T-helper 1 cell treated with Interleukin-12 subunit alpha and Interleukin-12 subunit beta and Interleukin-4 antibody, amounts not matched to agents 30 ng/mL and 1 ng/mL, for 36 hours (primary cell): ENCODE measurements around the gene PITPNM3. TPM values are rescaled to one million over a fixed set of nuclear protein-coding genes. Genes with fewer than 3 reads are reported as not detected.
"Not testable (repeated sequence)": the region's sequence is repeated elsewhere in the genome, so short reads cannot be mapped to it uniquely, and the experiment has no call there.

ENCODE experiments used
- intact Hi-C: fragments of 100-400 bp; cut with micrococcal nuclease; formaldehyde crosslinking; loops from one replicate; pipeline ENCODE4 v1.15.1; 2024
- total RNA-seq: library from RNA; stranded (reverse); gene quantifications from 2 replicates; pipeline ENCODE4 v1.2.3, GENCODE V29; 2022

PITPNM3 gene
- total RNA-seq, 1 donor from 2014 or later = 0.83 TPM

GRCh38 chr17:6502142-6502541, 54.2 kb downstream of the PITPNM3 start:
- intact Hi-C loops = no loop called here

- intact Hi-C loops = no loop called here
Measured at GRCh38 chr17:6501359-6501758, 55.0 kb downstream of the PITPNM3 start.

- intact Hi-C loops = no loop called here
Measured at GRCh38 chr17:6498901-6499540, 57.3 kb downstream of the PITPNM3 start.

GRCh38 chr17:6498356-6498755, 58.0 kb downstream of the PITPNM3 start:
- intact Hi-C loops = no loop called here

- intact Hi-C loops = no loop called here
Measured at GRCh38 chr17:6497496-6498221, 58.7 kb downstream of the PITPNM3 start.

- intact Hi-C loops = no loop called here
Measured at GRCh38 chr17:6496640-6497441, 59.5 kb downstream of the PITPNM3 start.

- intact Hi-C loops = no loop called here
Measured at GRCh38 chr17:6496116-6496481, 60.3 kb downstream of the PITPNM3 start.

- intact Hi-C loops = no loop called here
Measured at GRCh38 chr17:6495450-6496115, 60.8 kb downstream of the PITPNM3 start.

GRCh38 chr17:6494239-6494941, 62.0 kb downstream of the PITPNM3 start:
- intact Hi-C loops = no loop called here

GRCh38 chr17:6492892-6493674, 63.3 kb downstream of the PITPNM3 start:
- intact Hi-C loops = no loop called here

DNA sequence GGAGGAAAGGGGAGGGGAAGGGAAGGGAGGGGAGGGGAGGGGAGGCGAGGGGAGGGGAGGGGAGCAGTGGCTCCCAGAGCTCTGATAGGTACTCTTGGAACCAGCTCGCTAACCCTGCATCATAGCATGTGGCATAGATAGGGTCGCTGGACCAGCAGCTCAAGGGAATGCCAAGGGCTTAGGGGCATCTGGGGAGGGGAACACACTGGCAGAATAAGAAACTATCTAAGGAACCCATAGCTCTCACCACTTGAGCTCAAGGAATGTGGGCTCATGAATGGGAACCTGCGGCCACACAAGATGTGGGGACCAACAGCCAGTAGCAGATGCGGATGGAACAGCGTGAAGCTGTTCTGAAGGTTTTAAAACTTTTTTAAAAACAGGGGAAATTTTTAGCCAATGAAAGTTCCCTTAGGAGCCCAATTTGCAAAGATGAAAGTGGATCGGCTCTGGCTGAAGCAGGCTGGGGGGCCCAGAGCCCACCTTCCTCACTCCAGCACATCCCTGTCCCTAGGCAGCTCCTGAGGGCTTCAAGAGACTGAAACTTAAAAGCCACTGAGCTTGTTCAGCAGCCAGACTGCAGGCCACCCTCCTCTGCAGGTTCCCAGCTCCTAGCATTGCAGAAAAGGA, 65.2 kb downstream of the PITPNM3 start:
- intact Hi-C loops = no loop called here

DNA sequence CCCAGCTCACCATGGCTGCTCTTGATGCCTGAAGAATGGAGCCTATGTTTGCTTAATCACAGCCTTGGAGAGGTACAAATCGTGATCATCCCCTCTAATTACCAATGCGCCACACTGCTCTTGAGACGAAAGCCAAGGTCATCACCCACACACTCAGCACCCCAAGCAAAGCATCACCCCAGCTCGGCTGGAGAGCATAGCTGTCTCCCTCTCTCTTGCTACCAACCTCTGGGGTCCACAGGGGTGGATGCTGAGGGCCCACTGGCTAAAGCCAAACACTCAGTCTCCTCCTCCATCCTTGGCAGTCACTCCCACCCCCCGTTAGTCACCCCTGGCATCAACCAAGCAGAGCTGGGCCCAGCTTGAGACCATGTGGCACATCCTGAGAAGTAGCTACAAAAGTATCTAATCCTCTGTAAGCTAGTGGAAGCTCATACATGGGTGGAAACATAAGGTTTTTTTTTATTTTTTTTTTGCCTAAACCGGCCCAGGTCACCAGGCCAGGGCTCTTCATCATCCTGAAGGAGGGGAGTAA, 67.3 kb downstream of the PITPNM3 start:
- intact Hi-C loops = no loop called here

- intact Hi-C loops = no loop called here
Measured at GRCh38 chr17:6488008-6488539, 68.3 kb downstream of the PITPNM3 start.

- intact Hi-C loops = no loop called here
Measured at GRCh38 chr17:6487251-6488007, 68.9 kb downstream of the PITPNM3 start.

- intact Hi-C loops = no loop called here
Measured at GRCh38 chr17:6485646-6486412, 70.5 kb downstream of the PITPNM3 start.

DNA sequence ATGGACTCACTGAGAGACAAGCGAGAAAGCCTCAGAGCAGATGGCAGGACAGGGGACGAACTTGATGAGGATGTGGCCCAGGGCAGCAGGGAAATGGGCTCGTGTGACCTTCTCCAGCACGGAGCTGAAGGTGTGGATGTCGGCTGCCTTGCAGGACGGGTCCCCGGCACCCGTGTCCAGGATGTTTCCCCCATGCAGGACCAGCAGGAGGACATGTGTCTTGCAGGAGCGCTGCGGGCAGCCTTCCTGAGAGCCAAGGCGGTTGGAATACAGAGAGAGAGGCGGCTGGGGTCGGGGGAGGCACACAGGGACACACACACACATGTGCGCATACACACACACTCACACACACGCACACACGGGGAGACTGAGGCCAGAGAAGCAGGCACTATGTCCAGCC, 72.8 kb downstream of the PITPNM3 start:
- intact Hi-C loops = no loop called here

DNA sequence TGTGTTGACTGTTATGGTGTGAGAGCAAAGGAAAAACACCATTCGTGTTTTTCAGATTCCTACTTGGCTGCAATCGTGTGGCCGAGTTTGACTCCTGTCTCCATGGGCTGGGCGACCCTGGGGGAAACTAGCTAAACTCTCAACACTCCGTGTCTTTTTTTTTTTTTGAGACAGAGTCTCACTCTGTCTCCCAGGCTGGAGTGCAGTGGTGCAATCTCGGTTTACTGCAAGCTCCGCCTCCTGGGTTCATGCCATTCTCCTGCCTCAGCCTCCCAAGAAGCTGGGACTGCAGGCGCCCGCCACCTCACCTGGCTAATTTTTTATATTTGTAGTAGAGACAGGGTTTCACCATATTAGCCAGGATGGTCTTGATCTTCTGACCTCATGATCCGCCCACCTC, 73.6 kb downstream of the PITPNM3 start:
- intact Hi-C loops = not testable (repeated sequence)

DNA sequence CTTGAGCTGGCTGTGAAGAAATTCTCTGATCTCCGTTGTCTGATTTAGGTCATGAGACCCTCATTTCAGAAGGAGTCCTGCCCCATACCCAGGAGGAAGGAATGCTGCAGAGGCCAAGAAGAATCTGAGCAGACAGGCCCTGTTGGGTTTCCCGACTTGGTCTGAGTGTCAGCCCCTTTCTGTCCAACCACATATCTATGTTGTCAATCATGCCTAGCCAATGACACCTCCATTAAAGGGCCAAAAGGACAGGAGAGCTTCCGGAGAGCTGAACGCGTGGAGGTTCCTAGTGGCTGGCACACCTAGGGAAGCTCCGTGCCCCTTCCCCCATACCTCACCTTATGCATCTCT, 74.3 kb downstream of the PITPNM3 start:
- intact Hi-C loops = no loop called here
